HEK293 (cell line): Measurements from ENCODE around the gene RLF.

Experiments used
- CTCF ChIA-PET: fragments of 350-600 bp; formaldehyde crosslinking; extraction: SDS; loops from one replicate; lab custom pipeline; 2021; ENCODE audit warnings: antibody characterized with exemption; lab: Yijun Ruan, JAX
- POLR2A ChIA-PET: fragments of 300-600 bp; formaldehyde crosslinking; extraction: SDS; loops from one replicate; lab custom pipeline; 2020; ENCODE audit warnings: antibody characterized with exemption, inconsistent platforms; lab: Yijun Ruan, JAX
- H3K27ac ChIP-seq: fragments of 200-500 bp; sonication (Bioruptor generic); 2 replicates; pipeline ENCODE4 v1.5.1; 2014; ENCODE audit warnings: low read depth, low read length, control low read depth, inconsistent platforms; ENCODE audit errors: extremely low read depth
- H3K36me3 ChIP-seq, 2 experiments: fragments of 200-500 bp in 1 of 2; sonication (Bioruptor generic) in 1 of 2; 1 replicate in 1 of 2; 2 replicates in 1 of 2; pipeline ENCODE4 v1.5.1; 2014 to 2017; ENCODE audit warnings: inconsistent platforms in 2 of 2, low read length in 2 of 2; ENCODE audit not compliant: control insufficient read depth in 2 of 2, insufficient read depth in 1 of 2
- H3K4me1 ChIP-seq: fragments of 200-500 bp; sonication (Bioruptor generic); 2 replicates; pipeline ENCODE4 v1.5.1; 2014; ENCODE audit warnings: mild to moderate bottlenecking, low read length, inconsistent platforms; ENCODE audit not compliant: control insufficient read depth, insufficient read depth
- H3K4me3 ChIP-seq: 2 replicates; pipeline ENCODE4 v1.5.1; 2011; ENCODE audit warnings: low read depth, mild to moderate bottlenecking, control low read depth, low read length, moderate library complexity
- H3K9me3 ChIP-seq: fragments of 200-500 bp; sonication (Bioruptor generic); 2 replicates; pipeline ENCODE4 v1.5.1; 2014; ENCODE audit warnings: low read depth, low read length, inconsistent platforms; ENCODE audit not compliant: control insufficient read depth, insufficient read depth
- BCL6B ChIP-seq: fragments of 450-650 bp; formaldehyde crosslinking; IDR thresholded peaks from 2 replicates; pipeline ENCODE4 v1.5.1; 2017; ENCODE audit warnings: missing biosample characterization, missing genetic modification characterization
- GLI4 ChIP-seq: fragments of 450-650 bp; formaldehyde crosslinking; IDR thresholded peaks from 2 replicates; pipeline ENCODE4 v1.5.1; 2016; ENCODE audit warnings: missing biosample characterization, missing genetic modification characterization
- GLIS1 ChIP-seq: fragments of 450-650 bp; formaldehyde crosslinking; IDR thresholded peaks from 2 replicates; pipeline ENCODE4 v1.5.1; 2016; ENCODE audit warnings: missing biosample characterization, missing genetic modification characterization
- MZF1 ChIP-seq: fragments of 450-650 bp; formaldehyde crosslinking; IDR thresholded peaks from 2 replicates; pipeline ENCODE4 v1.5.1; 2017; ENCODE audit warnings: missing biosample characterization, missing genetic modification characterization, borderline replicate concordance
- YY1 ChIP-seq: fragments of 450-650 bp; formaldehyde crosslinking; IDR thresholded peaks from 2 replicates; pipeline ENCODE4 v1.5.1; 2018; ENCODE audit warnings: missing biosample characterization, missing genetic modification characterization
- ZBTB17 ChIP-seq: fragments of 450-650 bp; formaldehyde crosslinking; IDR thresholded peaks from 2 replicates; pipeline ENCODE4 v1.5.1; 2016; ENCODE audit warnings: missing biosample characterization, missing genetic modification characterization
- ZBTB20 ChIP-seq: fragments of 450-650 bp; formaldehyde crosslinking; IDR thresholded peaks from 2 replicates; pipeline ENCODE4 v1.5.1; 2016; ENCODE audit warnings: missing biosample characterization, missing genetic modification characterization
- ZBTB48 ChIP-seq: fragments of 450-650 bp; formaldehyde crosslinking; IDR thresholded peaks from 2 replicates; pipeline ENCODE4 v1.5.1; 2016; ENCODE audit warnings: missing biosample characterization, missing genetic modification characterization
- ZFP41 ChIP-seq: fragments of 450-650 bp; formaldehyde crosslinking; IDR thresholded peaks from 2 replicates; pipeline ENCODE4 v1.5.1; 2016; ENCODE audit warnings: missing biosample characterization, missing genetic modification characterization, borderline replicate concordance
- ZNF146 ChIP-seq: fragments of 450-650 bp; formaldehyde crosslinking; IDR thresholded peaks from 2 replicates; pipeline ENCODE4 v1.5.1; 2016; ENCODE audit warnings: missing biosample characterization, missing genetic modification characterization
- ZNF148 ChIP-seq: fragments of 450-650 bp; formaldehyde crosslinking; IDR thresholded peaks from 2 replicates; pipeline ENCODE4 v1.5.0; 2017; ENCODE audit warnings: missing biosample characterization, missing genetic modification characterization, borderline replicate concordance
- ZNF335 ChIP-seq: fragments of 450-650 bp; formaldehyde crosslinking; conservative IDR thresholded peaks from 2 replicates; pipeline ENCODE4 v1.5.1; 2016; ENCODE audit warnings: missing biosample characterization, missing genetic modification characterization
- ZNF341 ChIP-seq: fragments of 450-650 bp; formaldehyde crosslinking; IDR thresholded peaks from 2 replicates; pipeline ENCODE4; 2016; ENCODE audit warnings: low read depth, missing biosample characterization, missing genetic modification characterization
- ZNF391 ChIP-seq: fragments of 450-650 bp; formaldehyde crosslinking; IDR thresholded peaks from 2 replicates; pipeline ENCODE4 v1.5.1; 2016; ENCODE audit warnings: low read depth, missing biosample characterization, missing genetic modification characterization, borderline replicate concordance
- ZNF530 ChIP-seq: fragments of 450-650 bp; formaldehyde crosslinking; IDR thresholded peaks from 2 replicates; pipeline ENCODE4 v1.5.1; 2016; ENCODE audit warnings: low read depth, missing biosample characterization, missing genetic modification characterization
- ZNF626 ChIP-seq: fragments of 450-650 bp; sonication (Bioruptor Pico); formaldehyde crosslinking; IDR thresholded peaks from 2 replicates; pipeline ENCODE4 v1.5.1; 2018; ENCODE audit warnings: missing biosample characterization, missing genetic modification characterization, inconsistent platforms
- TF ChIP-seq, protein P1 (sequence below): fragments of 450-650 bp; IDR thresholded peaks from 2 replicates; pipeline ENCODE4 v1.5.1; 2018; ENCODE audit warnings: missing biosample characterization, mild to moderate bottlenecking, missing genetic modification characterization
- TF ChIP-seq, protein P2 (sequence below): fragments of 450-650 bp; formaldehyde crosslinking; IDR thresholded peaks from 2 replicates; pipeline ENCODE4 v1.5.1; 2016; ENCODE audit warnings: missing biosample characterization, missing genetic modification characterization, borderline replicate concordance
- TF ChIP-seq, protein P3 (sequence below): fragments of 450-650 bp; formaldehyde crosslinking; IDR thresholded peaks from 2 replicates; pipeline ENCODE4 v1.5.1; 2016; ENCODE audit warnings: missing biosample characterization, missing genetic modification characterization

Gene RLF

DNA sequence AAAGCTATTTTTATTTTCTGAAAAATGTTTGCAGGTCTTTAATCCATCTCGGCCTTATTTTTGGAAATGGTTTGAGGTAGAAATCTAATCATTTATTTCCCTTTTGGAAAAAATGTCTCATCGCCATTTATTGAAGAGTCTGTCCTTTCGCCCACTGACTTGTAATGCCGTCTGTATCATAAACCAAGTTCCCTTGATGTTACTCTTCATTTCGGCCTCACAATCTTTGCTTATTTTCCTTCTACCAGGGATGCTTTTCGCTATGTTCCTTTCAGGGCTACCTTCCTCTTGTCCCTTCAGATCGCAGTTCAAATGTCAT lies 422 bp upstream of the RLF start (continued):
- TF ChIP-seq ZNF391 (tag by site-specific recombination) (no peak), ZBTB48 (tag by site-specific recombination) (peak; percentile 32; the same call in 1 of the 2 replicates)

DNA sequence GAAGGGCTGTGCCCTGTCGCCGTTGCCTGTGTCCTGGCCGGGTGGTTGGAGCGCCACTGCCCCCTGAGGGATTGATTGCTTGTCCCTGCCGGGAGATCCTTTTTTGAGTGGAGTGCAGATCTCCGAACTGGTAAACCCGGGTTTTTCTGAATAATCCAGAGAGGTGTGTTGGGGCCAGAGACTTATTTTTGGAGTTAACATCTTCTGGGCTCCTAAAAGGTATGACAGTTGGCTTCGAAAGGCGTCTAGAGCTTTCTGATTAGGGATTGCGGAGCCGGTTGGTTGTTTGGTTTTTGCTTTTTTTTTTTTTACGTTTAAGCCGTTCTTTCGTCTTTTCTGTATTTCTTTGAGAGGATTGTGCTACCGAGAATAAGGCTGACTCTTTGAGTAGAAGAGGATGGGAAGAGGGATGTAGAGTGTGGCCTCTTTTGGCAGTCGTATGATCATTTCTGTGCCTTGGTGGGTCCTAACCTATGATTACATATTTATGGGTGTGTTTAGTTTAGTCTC lies 756 bp downstream of the RLF start:
- Histone ChIP-seq H3K4me1 (peaks cover 3% of the 10 kb centered on the region), H3K9me3 (no peaks in the 10 kb centered on the region), H3K36me3 (no peaks in the 10 kb centered on the region), H3K4me3 (peak overlapping the region; percentile 82), H3K27ac (peak overlapping the region; percentile 55; the same call in 1 of the 2 replicates)
- TF ChIP-seq ZNF335 (tag by site-specific recombination): peak; percentile 76
- TF ChIP-seq ZNF341 (tag by site-specific recombination): peak; percentile 69; the same call in 1 of the 2 replicates
- TF ChIP-seq ZBTB17 (tag by site-specific recombination): peak; percentile 99
- TF ChIP-seq ZNF146 (tag by site-specific recombination): no peak
- POLR2A ChIA-PET: interaction anchor here (0.6 to 1.1 kb wide), 3 partner anchors 18 to 154 kb away, joined by 3 read pairs; no protein-coding TSS in a partner anchor
- CTCF ChIA-PET: interaction anchor here (0.6 to 3.6 kb wide), 8 partner anchors 9 to 208 kb away, joined by 3 to 32 read pairs (median 4); no protein-coding TSS in a partner anchor

GRCh38 chr1:40162753-40163441 lies 1.7 kb downstream of the RLF start:
- peaks cover 3% of the 10 kb centered on the region for H3K4me1 ChIP-seq
- POLR2A ChIA-PET: interaction anchor here (0.5 to 1.1 kb wide), 2 partner anchors 153 to 172 kb away, joined by 3 to 5 read pairs; no protein-coding TSS in a partner anchor
- H3K27ac ChIP-seq: no peak overlapping the region
- peak overlapping the region; percentile 82 for H3K4me3 ChIP-seq
- H3K9me3 ChIP-seq: no peaks in the 10 kb centered on the region
- no peaks in the 10 kb centered on the region for H3K36me3 ChIP-seq
- CTCF ChIA-PET: interaction anchor here (1.1 to 3.6 kb wide), 5 partner anchors 10 to 175 kb away, joined by 3 to 32 read pairs (median 5); no protein-coding TSS in a partner anchor
- TF ChIP-seq GLIS1 (tag by site-specific recombination) (0 out of 2 replicates have a peak, but pooled peaks have one; percentile 28), ZBTB48 (tag by site-specific recombination) (no peak), ZNF391 (tag by site-specific recombination) (no peak), YY1 (tag by site-specific recombination) (no peak), ZNF530 (tag by site-specific recombination) (no peak), BCL6B (no peak), MZF1 (tag by site-specific recombination) (no peak), GLI4 (tag by site-specific recombination) (no peak), ZNF148 (tag by site-specific recombination) (no peak), ZFP41 (tag by site-specific recombination) (no peak), ZBTB20 (tag by site-specific recombination) (no peak; the same call in 1 of the 2 replicates), ZNF626 (no peak)
- TF ChIP-seq, protein P1, sequence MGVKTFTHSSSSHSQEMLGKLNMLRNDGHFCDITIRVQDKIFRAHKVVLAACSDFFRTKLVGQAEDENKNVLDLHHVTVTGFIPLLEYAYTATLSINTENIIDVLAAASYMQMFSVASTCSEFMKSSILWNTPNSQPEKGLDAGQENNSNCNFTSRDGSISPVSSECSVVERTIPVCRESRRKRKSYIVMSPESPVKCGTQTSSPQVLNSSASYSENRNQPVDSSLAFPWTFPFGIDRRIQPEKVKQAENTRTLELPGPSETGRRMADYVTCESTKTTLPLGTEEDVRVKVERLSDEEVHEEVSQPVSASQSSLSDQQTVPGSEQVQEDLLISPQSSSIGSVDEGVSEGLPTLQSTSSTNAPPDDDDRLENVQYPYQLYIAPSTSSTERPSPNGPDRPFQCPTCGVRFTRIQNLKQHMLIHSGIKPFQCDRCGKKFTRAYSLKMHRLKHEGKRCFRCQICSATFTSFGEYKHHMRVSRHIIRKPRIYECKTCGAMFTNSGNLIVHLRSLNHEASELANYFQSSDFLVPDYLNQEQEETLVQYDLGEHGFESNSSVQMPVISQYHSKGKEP: no peak
- TF ChIP-seq, protein P2, sequence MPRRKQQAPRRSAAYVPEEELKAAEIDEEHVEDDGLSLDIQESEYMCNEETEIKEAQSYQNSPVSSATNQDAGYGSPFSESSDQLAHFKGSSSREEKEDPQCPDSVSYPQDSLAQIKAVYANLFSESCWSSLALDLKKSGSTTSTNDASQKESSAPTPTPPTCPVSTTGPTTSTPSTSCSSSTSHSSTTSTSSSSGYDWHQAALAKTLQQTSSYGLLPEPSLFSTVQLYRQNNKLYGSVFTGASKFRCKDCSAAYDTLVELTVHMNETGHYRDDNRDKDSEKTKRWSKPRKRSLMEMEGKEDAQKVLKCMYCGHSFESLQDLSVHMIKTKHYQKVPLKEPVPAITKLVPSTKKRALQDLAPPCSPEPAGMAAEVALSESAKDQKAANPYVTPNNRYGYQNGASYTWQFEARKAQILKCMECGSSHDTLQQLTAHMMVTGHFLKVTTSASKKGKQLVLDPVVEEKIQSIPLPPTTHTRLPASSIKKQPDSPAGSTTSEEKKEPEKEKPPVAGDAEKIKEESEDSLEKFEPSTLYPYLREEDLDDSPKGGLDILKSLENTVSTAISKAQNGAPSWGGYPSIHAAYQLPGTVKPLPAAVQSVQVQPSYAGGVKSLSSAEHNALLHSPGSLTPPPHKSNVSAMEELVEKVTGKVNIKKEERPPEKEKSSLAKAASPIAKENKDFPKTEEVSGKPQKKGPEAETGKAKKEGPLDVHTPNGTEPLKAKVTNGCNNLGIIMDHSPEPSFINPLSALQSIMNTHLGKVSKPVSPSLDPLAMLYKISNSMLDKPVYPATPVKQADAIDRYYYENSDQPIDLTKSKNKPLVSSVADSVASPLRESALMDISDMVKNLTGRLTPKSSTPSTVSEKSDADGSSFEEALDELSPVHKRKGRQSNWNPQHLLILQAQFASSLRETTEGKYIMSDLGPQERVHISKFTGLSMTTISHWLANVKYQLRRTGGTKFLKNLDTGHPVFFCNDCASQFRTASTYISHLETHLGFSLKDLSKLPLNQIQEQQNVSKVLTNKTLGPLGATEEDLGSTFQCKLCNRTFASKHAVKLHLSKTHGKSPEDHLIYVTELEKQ (tag by site-specific recombination): no peak
- TF ChIP-seq, protein P3, sequence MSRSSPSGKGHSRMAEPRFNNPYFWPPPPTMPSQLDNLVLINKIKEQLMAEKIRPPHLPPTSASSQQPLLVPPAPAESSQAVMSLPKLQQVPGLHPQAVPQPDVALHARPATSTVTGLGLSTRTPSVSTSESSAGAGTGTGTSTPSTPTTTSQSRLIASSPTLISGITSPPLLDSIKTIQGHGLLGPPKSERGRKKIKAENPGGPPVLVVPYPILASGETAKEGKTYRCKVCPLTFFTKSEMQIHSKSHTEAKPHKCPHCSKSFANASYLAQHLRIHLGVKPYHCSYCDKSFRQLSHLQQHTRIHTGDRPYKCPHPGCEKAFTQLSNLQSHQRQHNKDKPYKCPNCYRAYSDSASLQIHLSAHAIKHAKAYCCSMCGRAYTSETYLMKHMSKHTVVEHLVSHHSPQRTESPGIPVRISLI (tag by site-specific recombination): no peak
